GM21619 (cell line): Measurements from ENCODE around the gene ELOVL6.
"Not testable (repeated sequence)": the region's sequence is repeated elsewhere in the genome, so short reads cannot be mapped to it uniquely, and the experiment has no call there.

Source experiments
- ATAC-seq: cut with Tn5 transposase; IDR thresholded peaks from one replicate; pipeline ENCODE4 v1.9.1; 2021; ENCODE audit not compliant: unreplicated experiment

The ELOVL6 gene

DNA sequence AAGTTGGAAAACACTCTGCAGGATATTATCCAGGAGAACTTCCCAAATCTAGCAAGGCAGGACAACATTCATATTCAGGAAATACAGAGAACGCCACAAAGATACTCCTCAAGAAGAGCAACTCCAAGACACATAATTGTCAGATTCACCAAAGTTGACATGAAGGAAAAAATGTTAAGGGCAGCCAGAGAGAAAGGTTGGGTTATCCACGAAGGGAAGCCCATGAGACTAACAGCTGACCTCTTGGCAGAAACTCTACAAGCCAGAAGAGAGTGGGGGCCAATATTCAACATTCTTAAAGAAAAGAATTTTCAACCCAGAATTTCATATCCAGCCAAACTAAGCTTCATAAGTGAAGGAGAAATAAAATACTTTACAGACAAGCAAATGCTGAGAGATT is 120.3 kb downstream of the ELOVL6 start:
- ATAC-seq: not testable (repeated sequence)

DNA sequence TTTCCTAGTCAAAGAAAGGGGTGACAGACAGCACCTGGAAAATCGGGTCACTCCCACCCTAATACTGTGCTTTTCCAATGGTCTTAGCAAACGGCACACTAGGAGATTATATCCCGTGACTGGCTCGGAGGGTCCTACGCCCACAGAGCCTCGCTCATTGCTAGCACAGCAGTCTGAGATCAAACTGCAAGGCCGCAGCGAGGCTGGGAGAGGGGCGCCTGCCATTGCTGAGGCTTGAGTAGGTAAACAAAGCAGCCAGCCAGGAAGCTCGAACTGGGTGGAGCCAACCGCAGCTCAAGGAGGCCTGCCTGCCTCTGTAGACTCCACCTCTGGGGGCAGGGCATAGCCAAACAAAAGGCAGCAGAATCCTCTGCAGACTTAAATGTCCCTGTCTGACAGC is 121.6 kb downstream of the ELOVL6 start:
- ATAC-seq: not testable (repeated sequence)

DNA sequence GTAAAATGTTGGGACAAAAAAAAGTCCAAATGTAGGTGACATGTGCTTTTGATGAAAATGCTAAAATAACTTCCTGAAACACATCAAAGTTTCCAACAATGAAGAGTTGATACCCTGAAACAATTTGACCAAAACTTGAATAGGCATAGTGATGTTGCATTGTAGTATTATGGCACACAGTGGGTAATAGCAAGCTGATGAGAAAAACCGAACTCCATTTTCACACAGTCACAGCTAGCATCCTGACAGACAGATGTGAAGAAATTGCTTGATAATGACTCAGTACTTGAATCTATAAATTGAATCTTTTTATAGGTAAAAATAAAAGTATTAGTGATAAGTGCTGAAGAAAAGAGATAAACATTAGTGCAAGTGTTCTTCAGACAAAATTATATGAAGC is 122.5 kb downstream of the ELOVL6 start:
- ATAC-seq: no peak

DNA sequence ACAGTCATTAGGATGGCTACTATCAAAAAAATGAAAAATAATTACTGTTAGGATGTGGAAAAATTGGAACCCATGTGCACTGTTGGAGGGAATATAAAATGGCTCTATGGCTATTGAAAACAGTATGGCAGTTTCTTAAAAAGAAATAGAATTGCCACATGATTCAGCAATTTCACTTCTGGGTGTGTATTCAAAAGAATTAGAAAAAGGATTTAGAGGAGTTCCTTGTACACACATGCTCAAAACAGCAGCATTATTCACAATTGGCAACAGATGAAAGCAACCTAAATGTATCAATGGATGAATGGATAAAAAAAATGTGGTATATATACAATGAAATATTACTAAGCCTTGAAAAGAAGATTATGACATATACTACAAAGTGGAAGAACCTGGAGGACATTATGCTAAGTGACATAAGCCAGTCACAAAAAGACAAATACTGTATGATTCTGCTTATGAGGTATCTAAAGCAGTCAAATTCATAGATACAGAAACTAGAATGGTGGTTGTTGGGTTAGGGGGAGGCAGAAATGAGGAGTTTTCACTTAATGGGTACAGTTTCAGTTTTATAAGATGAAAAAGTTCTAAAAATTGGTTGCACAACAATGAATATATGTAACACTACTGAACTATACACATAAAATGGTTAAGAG is 123.2 kb downstream of the ELOVL6 start:
- no peak for ATAC-seq

DNA sequence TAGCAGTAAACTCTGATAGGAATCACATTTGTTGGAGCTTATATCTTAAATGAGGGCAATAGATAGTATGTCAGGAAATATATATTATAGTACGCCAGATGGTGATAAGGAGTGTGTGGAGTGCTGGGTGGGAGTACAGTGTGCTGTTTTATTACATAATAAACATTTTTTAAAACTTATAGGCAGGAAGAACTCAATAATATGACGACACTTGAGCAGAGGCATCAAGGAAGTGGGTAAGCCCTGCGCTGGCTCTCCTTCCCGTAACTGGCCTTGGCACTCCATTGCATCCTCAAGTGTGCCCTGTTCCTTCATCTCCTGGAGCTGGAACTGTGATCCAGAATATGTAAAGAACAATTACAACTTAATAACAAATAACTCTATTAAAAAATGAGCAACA is 123.8 kb downstream of the ELOVL6 start:
- ATAC-seq: no peak

DNA sequence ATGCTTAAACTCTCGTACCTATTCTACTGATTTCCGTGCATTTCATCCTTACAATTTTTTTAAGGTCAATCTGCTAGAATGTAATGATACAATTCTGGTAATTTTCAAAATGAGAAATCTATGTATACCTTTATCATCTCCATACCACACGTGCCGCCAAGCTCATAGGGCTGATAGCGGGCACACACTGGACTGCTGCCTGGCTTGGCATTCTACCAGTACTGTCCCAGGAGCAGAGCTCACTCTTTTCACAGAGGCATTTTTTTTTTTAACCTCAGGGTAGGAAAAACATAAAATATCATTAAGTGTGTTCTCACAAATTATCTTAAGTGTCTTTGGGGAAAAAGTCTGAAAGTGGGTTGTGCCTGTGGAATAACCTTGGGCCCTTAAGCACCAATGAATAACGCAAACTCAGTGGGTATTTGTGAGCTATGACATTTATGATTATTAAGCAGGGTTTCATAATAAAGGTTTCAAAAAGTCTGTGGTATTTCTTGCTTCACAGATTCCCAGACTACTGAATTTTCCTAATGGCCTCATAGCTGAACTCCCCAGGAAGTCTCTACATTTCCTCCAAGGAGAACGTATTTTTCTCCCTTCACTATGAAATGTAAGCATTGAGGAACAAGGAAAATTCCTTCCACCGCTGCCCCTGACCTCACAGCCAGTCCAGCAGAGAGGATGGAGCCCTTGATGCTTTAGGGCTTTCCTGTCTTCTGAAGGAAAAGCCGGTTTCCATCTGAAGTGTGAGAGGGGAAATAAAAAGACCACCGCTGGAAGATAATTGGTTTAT is 125.2 kb downstream of the ELOVL6 start:
- no peak for ATAC-seq

DNA sequence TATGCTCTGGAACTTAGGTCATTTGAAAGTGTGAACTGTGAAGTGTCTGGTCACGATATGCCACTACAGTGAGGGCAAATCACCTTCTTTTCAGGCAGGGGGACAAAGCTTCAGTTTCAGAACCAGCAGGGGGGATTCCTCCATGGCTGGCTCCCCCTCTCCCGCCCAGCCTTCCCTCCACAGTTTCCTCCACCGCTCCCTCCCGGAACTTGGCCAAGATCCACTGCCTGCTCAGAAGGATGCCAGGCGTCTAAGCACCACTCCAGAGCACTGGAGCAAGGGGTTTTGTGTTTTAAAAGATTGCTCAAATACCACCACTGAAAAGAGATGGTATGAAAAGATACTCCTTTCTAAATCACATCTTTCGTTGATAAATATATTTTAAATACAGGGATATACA is 126.9 kb downstream of the ELOVL6 start:
- ATAC-seq: no peak

DNA sequence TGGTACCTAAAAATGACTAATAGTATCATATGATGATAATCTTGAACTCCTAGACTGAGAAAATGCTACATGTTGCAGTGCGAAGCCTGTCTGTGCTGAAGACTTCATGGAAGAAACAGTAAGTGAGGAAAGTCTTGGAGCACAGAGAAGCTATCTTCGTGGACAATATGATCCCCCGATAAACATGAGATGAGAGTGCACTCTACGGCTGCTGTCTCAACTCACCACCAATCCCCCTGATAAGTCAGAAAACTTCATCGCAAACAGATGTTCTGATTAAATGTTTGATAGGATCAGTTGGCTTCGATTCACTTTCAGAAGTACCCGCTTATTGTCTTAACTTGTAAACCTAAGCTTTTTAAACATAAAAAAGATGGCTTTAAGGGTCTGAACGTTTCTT is 130.2 kb downstream of the ELOVL6 start:
- no peak for ATAC-seq

DNA sequence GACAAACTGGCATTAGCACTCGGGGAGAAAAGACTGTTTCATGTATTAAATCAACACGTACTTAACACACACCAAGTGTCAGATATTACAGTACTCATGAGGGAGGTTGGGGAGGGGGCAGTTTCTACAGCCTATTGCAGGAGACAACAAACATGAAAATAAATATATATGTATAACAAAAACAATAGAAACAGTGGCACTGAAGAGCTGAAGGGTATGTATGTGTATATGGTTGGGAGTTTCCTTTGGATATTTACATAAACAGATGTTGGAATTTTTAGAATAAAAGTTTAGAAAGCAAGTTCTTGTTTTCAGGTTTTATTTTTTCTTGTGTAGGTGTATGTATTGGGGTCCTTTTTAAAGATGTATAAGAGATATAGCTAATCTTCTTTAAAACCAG is 133.5 kb downstream of the ELOVL6 start:
- ATAC-seq: no peak

DNA sequence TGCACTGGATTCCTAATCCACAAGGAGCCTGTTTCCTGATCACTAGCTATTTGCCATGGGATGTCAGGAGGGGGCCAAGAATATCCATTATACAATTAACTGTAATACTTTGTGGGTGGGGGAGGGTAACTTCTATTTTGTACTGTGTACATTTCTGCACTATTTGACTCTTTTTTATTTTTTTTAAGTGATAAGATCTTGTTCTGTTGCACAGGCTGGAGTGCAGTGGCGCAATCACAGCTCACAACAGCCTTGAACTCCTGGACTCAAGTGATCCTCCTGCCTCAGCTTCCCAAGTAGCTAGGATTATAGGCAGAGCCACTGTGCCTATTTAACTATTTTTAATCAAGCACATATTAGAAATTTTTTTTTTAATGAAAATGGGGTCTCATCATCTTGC is 134.1 kb downstream of the ELOVL6 start:
- no peak for ATAC-seq

DNA sequence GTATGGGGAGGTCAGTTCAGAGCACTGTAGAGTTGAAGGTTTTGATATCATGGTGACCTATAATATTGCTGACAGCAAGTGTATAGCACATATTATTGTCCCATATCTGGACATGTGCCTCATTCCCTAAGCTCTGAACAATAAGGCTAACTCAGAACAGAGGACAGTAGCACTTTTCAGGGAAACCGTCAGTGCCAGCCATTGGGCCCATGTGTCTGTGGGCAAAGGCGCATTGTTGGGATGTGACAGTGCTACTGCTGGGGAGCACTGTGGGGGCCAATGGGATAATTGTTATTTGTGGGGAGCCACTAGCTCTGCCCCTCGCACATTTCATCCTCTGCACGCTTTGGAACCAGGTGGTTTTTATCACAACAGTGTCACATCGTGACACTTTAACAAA is 136.2 kb downstream of the ELOVL6 start:
- no peak for ATAC-seq

DNA sequence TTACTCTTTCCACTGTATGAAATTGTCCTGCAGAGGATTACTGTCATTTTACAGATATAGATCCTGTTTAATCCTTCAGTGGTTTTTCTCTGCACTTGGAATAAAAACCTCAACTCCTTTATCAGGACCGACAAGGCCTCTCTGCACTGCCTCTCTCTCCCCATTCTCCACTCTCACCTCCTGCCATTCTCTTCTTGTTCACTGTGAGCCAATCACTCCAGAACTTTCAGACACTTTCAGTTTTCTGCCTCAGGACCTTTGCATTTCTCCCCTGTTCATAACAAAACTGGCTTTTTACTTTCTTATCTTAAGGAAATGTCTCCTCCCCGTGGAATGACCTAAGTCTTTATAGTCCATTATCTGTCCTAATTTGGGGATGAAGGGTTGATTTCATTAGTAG is 137.3 kb downstream of the ELOVL6 start:
- ATAC-seq: no peak

DNA sequence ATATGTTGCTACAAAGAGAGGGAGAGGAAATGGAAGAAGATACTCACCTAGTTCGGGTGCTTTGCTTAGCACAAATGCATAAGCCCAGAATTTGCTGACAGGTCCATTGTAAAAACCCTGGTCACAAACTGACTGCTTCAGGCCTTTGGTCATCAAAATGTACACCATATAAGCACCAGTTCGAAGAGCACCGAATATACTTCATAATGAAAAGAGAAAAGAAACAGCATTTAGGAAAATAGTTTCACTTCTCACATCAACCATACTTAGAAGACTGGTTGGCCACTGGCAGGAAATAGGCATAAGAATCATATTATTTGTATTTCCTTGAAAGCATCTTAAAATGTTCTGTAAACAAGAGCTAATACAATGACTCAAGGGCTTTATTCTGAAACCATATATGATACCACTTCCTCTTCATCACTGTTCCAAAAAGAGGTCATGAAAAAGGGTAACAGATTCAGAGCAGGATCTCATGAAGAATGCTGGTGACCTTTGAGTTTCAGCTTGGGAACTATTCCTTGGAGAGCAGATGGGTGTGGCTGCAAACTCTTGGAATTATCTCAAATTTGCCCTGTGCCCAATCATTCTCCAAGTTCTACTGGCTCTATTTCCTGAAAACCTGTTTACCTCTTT is 138.7 kb downstream of the ELOVL6 start:
- peak; percentile 81 for ATAC-seq

DNA sequence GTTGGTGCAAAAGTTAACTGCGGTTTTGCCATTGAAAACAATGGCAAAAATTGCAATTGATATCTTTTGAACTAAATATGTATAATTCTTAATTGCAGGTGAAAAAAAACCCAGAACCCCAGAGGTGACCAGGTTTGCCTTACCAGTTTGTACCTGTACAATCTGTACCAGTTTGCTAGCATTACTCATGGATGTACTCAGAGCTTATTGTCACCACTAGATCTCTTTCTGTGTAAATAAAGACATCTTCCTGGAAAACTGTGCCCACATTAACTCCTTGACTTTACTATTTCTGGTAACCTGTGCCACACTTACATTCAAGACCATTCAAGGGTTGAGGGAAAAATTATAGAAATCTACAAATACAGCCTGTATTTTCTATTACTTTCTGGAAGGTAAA is 139.7 kb downstream of the ELOVL6 start:
- ATAC-seq: no peak

DNA sequence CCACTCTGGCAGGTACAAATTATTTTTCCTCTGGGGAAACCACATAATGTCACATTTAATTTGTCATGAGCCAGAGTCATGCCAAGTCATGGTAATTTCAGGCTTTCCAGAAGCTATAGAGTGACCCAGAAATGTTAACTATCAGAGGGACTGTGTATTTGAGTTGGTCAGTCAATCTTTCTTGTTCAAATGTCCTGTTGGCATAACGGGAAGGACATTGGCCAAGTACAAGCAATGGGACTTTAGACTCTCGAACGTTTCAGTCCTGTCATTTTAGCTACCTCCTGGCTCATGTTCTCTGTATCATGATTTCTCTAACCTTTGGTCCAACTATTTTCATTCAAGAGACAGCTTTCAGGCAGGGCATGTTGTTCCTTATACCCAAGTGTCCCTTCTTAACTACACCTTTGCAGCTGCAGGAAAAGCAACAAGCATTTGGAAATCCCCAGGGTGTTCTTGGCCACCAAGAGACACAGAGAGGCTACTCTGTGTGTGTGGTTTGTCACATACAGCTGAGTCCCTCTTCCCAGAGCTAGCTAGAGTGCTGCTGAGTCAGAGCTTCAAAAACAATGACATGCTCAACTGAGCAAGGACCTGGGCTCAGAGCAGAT is 143.2 kb downstream of the ELOVL6 start:
- peak; percentile 78 for ATAC-seq

DNA sequence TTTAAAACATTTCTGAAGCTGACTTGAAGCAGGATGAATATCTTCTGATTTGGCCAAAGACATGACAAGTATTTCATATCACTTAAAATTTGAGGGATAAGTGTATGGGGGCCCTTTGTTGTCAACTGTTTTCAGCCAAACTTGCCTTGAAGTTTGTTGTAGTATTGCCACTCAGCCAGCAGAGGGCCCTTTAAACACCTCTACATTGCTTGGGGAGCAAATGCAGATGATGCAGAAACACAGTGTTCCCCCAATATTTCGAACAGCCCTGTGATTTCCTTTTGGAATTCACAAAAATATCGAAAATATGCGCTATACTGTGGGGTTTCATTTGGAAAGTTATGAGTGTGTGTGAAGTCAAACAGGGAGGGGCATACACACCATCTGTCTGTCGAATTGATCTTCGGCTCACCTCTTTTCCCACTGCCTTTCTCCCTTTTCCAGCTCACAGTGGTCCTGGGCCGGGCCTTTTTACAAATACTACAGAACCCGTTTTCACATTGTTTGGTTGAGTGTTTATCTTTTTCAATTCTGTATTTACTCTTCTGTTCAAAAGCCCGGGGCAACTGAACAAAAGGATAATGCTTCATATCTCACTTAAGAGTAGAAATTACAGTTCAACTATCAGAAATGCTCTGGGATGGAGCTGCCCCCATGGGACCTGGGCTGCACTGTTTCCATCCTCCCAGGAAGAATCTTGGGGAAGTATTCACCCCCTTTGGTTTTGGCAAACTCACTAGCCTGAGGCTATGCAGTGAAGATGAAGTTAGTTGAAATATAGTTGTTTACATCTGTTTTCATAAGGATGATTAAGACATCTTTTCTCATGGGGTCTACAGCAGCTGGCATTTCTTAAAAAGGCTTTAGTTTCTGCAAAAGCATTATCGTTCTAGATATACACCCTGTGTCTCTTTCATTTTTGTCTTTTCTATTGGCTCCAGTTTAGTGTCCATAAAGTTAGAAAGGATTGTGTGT is 148.2 kb downstream of the ELOVL6 start:
- ATAC-seq: peak; percentile 71

DNA sequence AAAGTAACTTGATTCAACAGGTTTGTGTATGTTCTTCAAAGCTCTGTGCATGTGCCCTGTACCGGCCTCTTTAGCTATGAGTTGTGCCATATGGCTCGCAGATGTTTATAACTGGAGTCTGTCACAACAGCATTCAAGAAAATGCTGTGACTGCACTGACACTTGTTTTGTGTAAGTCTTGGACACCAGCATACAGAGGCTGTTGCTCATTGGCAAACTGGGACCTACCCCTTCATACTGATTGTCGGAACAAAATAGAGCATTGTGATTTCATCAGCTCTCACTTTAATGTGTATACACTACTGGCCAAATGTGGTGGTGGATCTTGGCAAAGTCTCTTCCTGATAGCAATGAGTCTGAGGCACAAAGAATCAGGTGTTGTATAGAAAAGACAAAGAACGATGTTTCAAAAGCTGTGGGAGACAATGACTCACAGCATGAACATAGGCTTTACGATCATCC is 151.8 kb downstream of the ELOVL6 start:
- ATAC-seq: no peak

DNA sequence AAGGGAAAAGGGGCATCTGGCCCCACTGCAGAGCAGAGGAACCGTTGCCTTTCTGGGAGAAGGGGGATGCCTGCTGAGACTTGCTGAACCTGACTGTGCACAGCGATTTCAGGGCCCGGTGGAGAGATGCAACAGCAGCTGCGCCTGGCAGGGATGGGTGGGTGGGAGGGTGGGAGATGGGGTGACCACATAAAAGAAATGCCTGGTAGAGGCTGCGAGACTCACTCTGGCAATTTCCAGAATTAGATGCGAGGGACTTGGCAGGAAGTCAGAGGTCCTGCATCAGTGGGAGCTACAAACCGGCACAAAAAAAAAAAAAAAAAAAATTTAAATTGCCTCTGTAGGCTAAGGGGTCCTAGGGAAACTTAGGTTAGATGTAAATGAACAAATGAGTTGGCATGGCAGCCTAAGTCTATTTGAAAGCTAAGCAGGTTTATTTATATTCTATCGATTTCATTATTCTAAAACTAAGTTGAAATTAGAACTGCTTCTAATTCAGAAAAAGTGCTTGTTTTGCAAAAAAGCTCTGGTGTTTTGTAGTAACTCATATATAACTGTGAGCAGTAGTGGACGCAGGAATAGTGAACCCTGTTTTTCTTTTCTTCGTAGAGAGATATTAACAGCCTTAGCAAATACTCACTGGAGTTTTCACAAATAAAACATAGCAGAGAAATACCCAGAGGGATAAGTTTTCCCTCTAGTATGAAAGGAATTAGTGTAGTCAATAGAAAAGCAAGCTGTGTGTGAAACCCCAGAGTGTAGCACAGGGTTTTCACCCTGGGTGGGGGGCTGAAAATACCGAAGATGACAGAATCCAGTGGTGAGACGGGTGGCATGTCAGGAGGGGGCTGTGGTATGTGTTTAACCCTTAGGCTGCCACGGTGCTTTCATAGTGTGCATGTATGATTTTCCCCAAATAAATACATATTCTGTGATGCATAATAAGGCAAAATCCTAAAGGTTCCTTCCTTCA is 155.6 kb downstream of the ELOVL6 start:
- no peak for ATAC-seq

DNA sequence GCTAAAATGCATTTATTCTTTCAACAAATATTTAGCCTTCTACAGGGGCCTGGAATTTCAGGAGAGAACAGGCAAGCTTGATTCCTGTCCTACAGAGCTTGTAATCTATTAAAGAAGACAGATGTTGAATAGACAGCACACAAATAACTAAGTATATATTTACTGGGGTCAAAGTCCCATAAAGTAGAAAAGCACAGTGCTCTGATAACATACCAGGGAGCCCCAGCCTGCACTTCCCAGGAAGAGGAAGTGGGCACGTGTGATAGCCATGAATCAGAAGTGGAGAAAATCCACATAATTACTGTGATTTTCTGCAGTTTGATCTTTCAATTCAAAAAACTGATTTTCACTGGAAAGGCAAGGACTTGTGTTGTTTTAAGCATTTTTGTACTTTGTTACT is 156.7 kb downstream of the ELOVL6 start:
- no peak for ATAC-seq
